Neural cell (in vitro differentiated cells): Measurements from ENCODE around the gene PTPRN2. TPM values are rescaled to one million over a fixed set of nuclear protein-coding genes. Genes with fewer than 3 reads are reported as not detected.
A peak's percentile ranks its signal among the peaks of the same experiment; 100 is the strongest.

ENCODE experiments used
- H2AFZ ChIP-seq: fragments of 200-600, 300-800 bp; sonication (generic), shearing (Covaris generic); 2 replicates; pipeline ENCODE4 v1.6.0; 2014; ENCODE audit warnings: low read depth, mild to moderate bottlenecking, antibody characterized with exemption, low read length, moderate library complexity
- H3F3A ChIP-seq: fragments of 200-600 bp; shearing (Covaris generic); 2 replicates; pipeline ENCODE4 v1.6.1; 2016; ENCODE audit warnings: mild to moderate bottlenecking, moderate library complexity, mixed read lengths, antibody characterized with exemption, low read length; ENCODE audit not compliant: insufficient read depth, poor library complexity, severe bottlenecking
- H3K27ac ChIP-seq: fragments of 200-600, 300-800 bp; sonication (generic), shearing (Covaris generic); 2 replicates; pipeline ENCODE4 v1.5.1; 2014; ENCODE audit warnings: mild to moderate bottlenecking, low read length, moderate library complexity
- H3K27me3 ChIP-seq: fragments of 300-800, 200-600 bp; sonication (generic), shearing (Covaris generic); 2 replicates; pipeline ENCODE4 v1.6.0; 2014; ENCODE audit warnings: mild to moderate bottlenecking, low read depth, low read length, moderate library complexity; ENCODE audit not compliant: insufficient read depth
- H3K36me3 ChIP-seq: fragments of 300-800, 200-600 bp; sonication (generic), shearing (Covaris generic); 2 replicates; pipeline ENCODE4 v1.5.1; 2014; ENCODE audit warnings: mild to moderate bottlenecking, antibody characterized with exemption, low read length, moderate library complexity; ENCODE audit not compliant: insufficient read depth
- H3K4me2 ChIP-seq: fragments of 300-800, 200-600 bp; sonication (generic), shearing (Covaris generic); 2 replicates; pipeline ENCODE4 v1.6.0; 2014; ENCODE audit warnings: mild to moderate bottlenecking, low read length
- H3K4me3 ChIP-seq: fragments of 300-800, 200-600 bp; sonication (generic), shearing (Covaris generic); 2 replicates; pipeline ENCODE4 v1.5.1; 2014; ENCODE audit warnings: mild to moderate bottlenecking, low read length, moderate library complexity
- H3K79me2 ChIP-seq: fragments of 200-600 bp; shearing (Covaris generic); replicated peaks from 2 replicates; pipeline ENCODE4 v1.6.0; 2014; ENCODE audit warnings: mild to moderate bottlenecking, low read length, moderate library complexity; ENCODE audit not compliant: insufficient read depth
- H3K9ac ChIP-seq: fragments of 300-800, 200-600 bp; sonication (generic), shearing (Covaris generic); 2 replicates; pipeline ENCODE4 v1.6.1; 2016; ENCODE audit warnings: mild to moderate bottlenecking, low read length, mixed read lengths
- H3K9me2 ChIP-seq: fragments of 200-600 bp; shearing (Covaris generic); 2 replicates; pipeline ENCODE4 v1.6.1; 2016; ENCODE audit warnings: mild to moderate bottlenecking, low read length, mixed read lengths; ENCODE audit not compliant: insufficient read depth
- H3K9me3 ChIP-seq: fragments of 200-600, 300-800 bp; sonication (generic), shearing (Covaris generic); 2 replicates; pipeline ENCODE4 v1.6.1; 2016; ENCODE audit warnings: mild to moderate bottlenecking, mixed run types, low read length, moderate library complexity, mixed read lengths
- H4K20me1 ChIP-seq: fragments of 200-600 bp; shearing (Covaris generic); 2 replicates; pipeline ENCODE4 v1.6.1; 2016; ENCODE audit warnings: mild to moderate bottlenecking, mixed run types; ENCODE audit not compliant: insufficient read depth
- CTCF ChIP-seq: fragments of 450-650 bp; IDR thresholded peaks from 2 replicates; pipeline ENCODE4 v1.5.1; 2014; ENCODE audit warnings: antibody characterized with exemption, mild to moderate bottlenecking, moderate library complexity; ENCODE audit not compliant: poor library complexity, severe bottlenecking
- EP300 ChIP-seq: fragments of 450-650 bp; conservative IDR thresholded peaks from 2 replicates; pipeline ENCODE4 v1.6.1; 2014; ENCODE audit warnings: antibody characterized with exemption, mild to moderate bottlenecking, moderate library complexity; ENCODE audit not compliant: poor library complexity, severe bottlenecking
- EZH2 ChIP-seq: fragments of 200-600, 300-800 bp; shearing (Covaris generic), sonication (generic); IDR thresholded peaks from 2 replicates; pipeline ENCODE4 v1.6.1; 2014; ENCODE audit warnings: antibody characterized with exemption, low read length, borderline replicate concordance, mild to moderate bottlenecking; ENCODE audit not compliant: insufficient read depth, poor library complexity, severe bottlenecking
- MXI1 ChIP-seq: fragments of 450-650 bp; conservative IDR thresholded peaks from 2 replicates; pipeline ENCODE4 v1.6.1; 2014; ENCODE audit warnings: antibody characterized with exemption, mild to moderate bottlenecking; ENCODE audit not compliant: poor library complexity, severe bottlenecking
- POLR2AphosphoS5 ChIP-seq: IDR thresholded peaks from 2 replicates; pipeline ENCODE4 v1.6.1; 2012
- RAD21 ChIP-seq: fragments of 450-650 bp; conservative IDR thresholded peaks from 2 replicates; pipeline ENCODE4 v1.6.1; 2014; ENCODE audit warnings: antibody characterized with exemption, mild to moderate bottlenecking, moderate library complexity
- SMC3 ChIP-seq: fragments of 450-650 bp; conservative IDR thresholded peaks from 2 replicates; pipeline ENCODE4 v1.6.1; 2014; ENCODE audit warnings: antibody characterized with exemption, mild to moderate bottlenecking, moderate library complexity; ENCODE audit not compliant: poor library complexity
- TAF1 ChIP-seq: IDR thresholded peaks from 2 replicates; pipeline ENCODE4 v1.6.1; 2012; ENCODE audit warnings: low read depth
- polyA plus RNA-seq: library from polyadenylated mRNA; depleted of rRNA; stranded (reverse); fragments of >200 nt; gene quantifications from 2 replicates; pipeline ENCODE4 v1.2.3, GENCODE V29; 2014
- TF ChIP-seq, protein P1 (sequence below): IDR thresholded peaks from 2 replicates; pipeline ENCODE4 v1.6.1; 2012; ENCODE audit warnings: borderline replicate concordance

The PTPRN2 gene
- polyA plus RNA-seq, 1 donor from 2014 or later = 31.0 TPM

DNA sequence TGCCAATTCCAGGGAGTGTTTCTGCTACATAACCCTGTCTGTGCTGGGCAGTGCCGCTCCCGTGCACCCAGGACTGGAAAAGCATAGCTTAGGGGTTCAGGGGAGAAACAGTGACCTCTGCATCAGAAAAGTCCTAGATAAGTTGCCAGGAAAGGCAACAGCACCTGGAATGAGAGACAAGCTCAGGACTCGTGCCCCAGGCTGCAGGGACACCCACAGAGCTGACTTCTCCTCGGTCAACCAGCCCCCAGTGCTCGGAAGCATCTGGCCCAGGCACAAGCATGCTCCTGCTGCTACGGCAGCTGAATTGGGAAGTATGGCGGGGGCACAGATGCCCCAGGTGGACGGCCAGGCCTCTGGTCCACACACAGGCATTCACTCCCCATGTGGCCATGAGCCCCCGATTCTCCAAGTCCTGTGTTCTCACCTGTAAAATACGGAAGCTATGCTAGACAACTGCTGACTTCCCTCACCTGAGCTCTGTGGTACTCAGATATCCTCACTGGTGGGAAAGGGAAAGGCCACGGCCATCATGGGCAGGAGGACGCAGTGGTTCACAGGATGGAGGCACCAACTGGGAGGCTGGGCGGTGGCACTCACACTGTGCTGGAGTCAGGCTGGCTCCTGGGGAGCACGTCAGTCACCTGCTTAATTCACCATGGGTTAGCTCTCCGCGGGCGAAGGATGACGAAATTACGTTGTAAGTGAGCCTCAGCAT, 220.5 kb downstream of the PTPRN2 start:
- Histone ChIP-seq H3K9me3 (no peaks in the 10 kb centered on the region), H4K20me1 (no peaks in the 10 kb centered on the region), H3K4me2 (peak overlapping the region; percentile 53), H3K27me3 (no peaks in the 10 kb centered on the region), H2AFZ (no peak overlapping the region), H3K9me2 (no peaks in the 10 kb centered on the region), H3K79me2 (peaks cover 4% of the 10 kb centered on the region), H3K27ac (peak overlapping the region; percentile 90), H3K9ac (peak overlapping the region; percentile 64), H3K36me3 (no peaks in the 10 kb centered on the region), H3F3A (no peaks in the 10 kb centered on the region), H3K4me3 (peak overlapping the region; percentile 35)
- TF ChIP-seq, protein P1, sequence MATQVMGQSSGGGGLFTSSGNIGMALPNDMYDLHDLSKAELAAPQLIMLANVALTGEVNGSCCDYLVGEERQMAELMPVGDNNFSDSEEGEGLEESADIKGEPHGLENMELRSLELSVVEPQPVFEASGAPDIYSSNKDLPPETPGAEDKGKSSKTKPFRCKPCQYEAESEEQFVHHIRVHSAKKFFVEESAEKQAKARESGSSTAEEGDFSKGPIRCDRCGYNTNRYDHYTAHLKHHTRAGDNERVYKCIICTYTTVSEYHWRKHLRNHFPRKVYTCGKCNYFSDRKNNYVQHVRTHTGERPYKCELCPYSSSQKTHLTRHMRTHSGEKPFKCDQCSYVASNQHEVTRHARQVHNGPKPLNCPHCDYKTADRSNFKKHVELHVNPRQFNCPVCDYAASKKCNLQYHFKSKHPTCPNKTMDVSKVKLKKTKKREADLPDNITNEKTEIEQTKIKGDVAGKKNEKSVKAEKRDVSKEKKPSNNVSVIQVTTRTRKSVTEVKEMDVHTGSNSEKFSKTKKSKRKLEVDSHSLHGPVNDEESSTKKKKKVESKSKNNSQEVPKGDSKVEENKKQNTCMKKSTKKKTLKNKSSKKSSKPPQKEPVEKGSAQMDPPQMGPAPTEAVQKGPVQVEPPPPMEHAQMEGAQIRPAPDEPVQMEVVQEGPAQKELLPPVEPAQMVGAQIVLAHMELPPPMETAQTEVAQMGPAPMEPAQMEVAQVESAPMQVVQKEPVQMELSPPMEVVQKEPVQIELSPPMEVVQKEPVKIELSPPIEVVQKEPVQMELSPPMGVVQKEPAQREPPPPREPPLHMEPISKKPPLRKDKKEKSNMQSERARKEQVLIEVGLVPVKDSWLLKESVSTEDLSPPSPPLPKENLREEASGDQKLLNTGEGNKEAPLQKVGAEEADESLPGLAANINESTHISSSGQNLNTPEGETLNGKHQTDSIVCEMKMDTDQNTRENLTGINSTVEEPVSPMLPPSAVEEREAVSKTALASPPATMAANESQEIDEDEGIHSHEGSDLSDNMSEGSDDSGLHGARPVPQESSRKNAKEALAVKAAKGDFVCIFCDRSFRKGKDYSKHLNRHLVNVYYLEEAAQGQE = no peak
- TF ChIP-seq TAF1 (no peak), CTCF (no peak)

DNA sequence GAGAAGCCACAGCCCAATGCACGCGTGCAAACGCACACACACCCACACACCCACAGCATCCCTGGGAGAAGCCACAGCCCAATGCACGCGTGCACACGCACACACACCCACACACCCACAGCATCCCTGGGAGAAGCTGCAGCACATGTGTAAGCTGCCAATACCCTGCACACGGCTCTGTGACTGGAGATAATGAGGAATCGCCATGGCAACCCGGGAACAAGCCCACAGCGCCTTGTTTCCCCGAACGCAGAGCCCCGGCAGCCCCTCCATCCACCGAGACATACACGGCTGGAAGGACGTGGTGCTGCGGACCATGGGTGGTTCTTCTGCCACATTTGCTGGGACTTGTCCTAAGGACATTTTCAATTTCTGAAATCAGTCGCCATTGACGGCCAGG, 221.3 kb downstream of the PTPRN2 start:
- Histone ChIP-seq H3K36me3 (no peaks in the 10 kb centered on the region), H3K27ac (peak overlapping the region; percentile 90), H4K20me1 (no peaks in the 10 kb centered on the region), H3K79me2 (peaks cover 4% of the 10 kb centered on the region), H3K9me3 (no peaks in the 10 kb centered on the region), H3K27me3 (no peaks in the 10 kb centered on the region), H3K4me3 (peak overlapping the region; percentile 35), H3F3A (no peaks in the 10 kb centered on the region), H3K9me2 (no peaks in the 10 kb centered on the region), H3K9ac (peak overlapping the region; percentile 64), H3K4me2 (peak overlapping the region; percentile 53), H2AFZ (no peak overlapping the region)
- TF ChIP-seq MXI1 (peak; percentile 60), POLR2AphosphoS5 (peak; percentile 60), RAD21 (peak; percentile 32), EZH2 (no peak), CTCF (no peak), TAF1 (no peak), SMC3 (peak; percentile 44), EP300 (peak; percentile 71)
- TF ChIP-seq, protein P1 = no peak
